Keratinocyte (primary cell): ENCODE measurements around the gene CCDC178.

Source experiments
- CTCF ChIP-seq, 3 experiments: IDR thresholded peaks in 1 of 3; conservative IDR thresholded peaks in 1 of 3; optimal IDR thresholded peaks in 1 of 3; 2 replicates in 2 of 3; 3 replicates in 1 of 3; pipeline versions ENCODE3 to v1.5.1; 2011; ENCODE audit warnings: low read length in 3 of 3, mild to moderate bottlenecking in 3 of 3, moderate library complexity in 2 of 3, control low read depth in 1 of 3, inconsistent platforms in 1 of 3; ENCODE audit not compliant: insufficient read depth in 2 of 3; ENCODE audit errors: extremely low read depth in 1 of 3
- EZH2 ChIP-seq: IDR thresholded peaks from one replicate; pipeline ENCODE4 v1.6.1; 2012; ENCODE audit warnings: inconsistent platforms, mild to moderate bottlenecking, low read length, moderate library complexity

- TF ChIP-seq CTCF (optimal IDR thresholded peaks at IDR 0.05 in 1 of 3, IDR thresholded peaks at IDR 0.05 in 1 of 3, conservative IDR thresholded peaks at IDR 0.05 in 1 of 3; ENCODE audit: extremely low read depth in 1 of 3, insufficient read depth in 2 of 3, low read length in 3 of 3), result no peak
- TF ChIP-seq EZH2, result no peak
Observed at GRCh38 chr18:33483908-33484307, 43.4 kb upstream of the CCDC178 start.
